Keratinocyte (primary cell): Measurements from ENCODE around the gene DNAJC24. TPM values are rescaled to one million over a fixed set of nuclear protein-coding genes. Genes with fewer than 3 reads are reported as not detected.

Experiments
- DNase-seq: peaks from one replicate; pipeline ENCODE4 v3.0.0-alpha.2; 2011; ENCODE audit warnings: low read depth, missing footprints, low spot score
- FAIRE-seq: peaks from 2 replicates; lab custom pipeline; 2011; peaks lifted over from hg19 to GRCh38; lab: Jason Lieb, UNC
- H2AFZ ChIP-seq: 2 replicates; pipeline ENCODE4 v1.6.0; 2012; ENCODE audit warnings: low read length, control low read depth, inconsistent platforms; ENCODE audit not compliant: control insufficient read depth
- H3K27ac ChIP-seq: 2 replicates; pipeline ENCODE4 v1.5.1; 2011; ENCODE audit warnings: low read length; ENCODE audit not compliant: control insufficient read depth, insufficient read depth
- H3K27me3 ChIP-seq: 3 replicates; pipeline ENCODE4 v1.6.0; 2011; ENCODE audit warnings: low read length; ENCODE audit not compliant: control insufficient read depth, insufficient read depth; ENCODE audit errors: extremely low read depth
- H3K36me3 ChIP-seq, 2 experiments: 2 replicates in 1 of 2; 3 replicates in 1 of 2; pipeline ENCODE4 v1.5.1; 2011; ENCODE audit warnings: low read length in 2 of 2, mild to moderate bottlenecking in 1 of 2; ENCODE audit not compliant: control insufficient read depth in 2 of 2, insufficient read depth in 2 of 2; ENCODE audit errors: extremely low read depth in 1 of 2
- H3K4me1 ChIP-seq: 3 replicates; pipeline ENCODE4 v1.5.1; 2011; ENCODE audit warnings: low read length; ENCODE audit not compliant: control insufficient read depth, insufficient read depth; ENCODE audit errors: extremely low read depth
- H3K4me2 ChIP-seq: 3 replicates; pipeline ENCODE4 v1.6.0; 2011; ENCODE audit warnings: low read depth, low read length; ENCODE audit not compliant: control insufficient read depth, insufficient read depth; ENCODE audit errors: extremely low read depth
- H3K4me3 ChIP-seq, 3 experiments: fragments of 200-600 bp in 1 of 3; sonication (generic) in 1 of 3; 2 replicates in 2 of 3; 3 replicates in 1 of 3; pipeline ENCODE4 v1.5.1; 2011 to 2016; ENCODE audit warnings: low read length in 3 of 3, mild to moderate bottlenecking in 3 of 3, control low read depth in 2 of 3, inconsistent platforms in 1 of 3, low read depth in 1 of 3, mixed read lengths in 1 of 3, mixed run types in 1 of 3, moderate library complexity in 1 of 3; ENCODE audit not compliant: control insufficient read depth in 2 of 3, insufficient read depth in 2 of 3; ENCODE audit errors: extremely low read depth in 1 of 3
- H3K79me2 ChIP-seq: 2 replicates; pipeline ENCODE4 v1.6.0; 2012; ENCODE audit warnings: low read length; ENCODE audit not compliant: control insufficient read depth, insufficient read depth
- H3K9ac ChIP-seq: 3 replicates; pipeline ENCODE4 v1.6.0; 2011; ENCODE audit warnings: low read length; ENCODE audit not compliant: control insufficient read depth, insufficient read depth; ENCODE audit errors: extremely low read depth
- H3K9me1 ChIP-seq: 3 replicates; pipeline ENCODE4 v1.6.0; 2011; ENCODE audit warnings: low read length; ENCODE audit not compliant: control insufficient read depth, insufficient read depth; ENCODE audit errors: extremely low read depth
- H3K9me3 ChIP-seq: 2 replicates; pipeline ENCODE4 v1.5.1; 2012; ENCODE audit warnings: low read depth, low read length; ENCODE audit not compliant: control insufficient read depth
- H4K20me1 ChIP-seq: 3 replicates; pipeline ENCODE4 v1.6.0; 2011; ENCODE audit warnings: low read length; ENCODE audit not compliant: control insufficient read depth, insufficient read depth; ENCODE audit errors: extremely low read depth
- CTCF ChIP-seq, 3 experiments: IDR thresholded peaks in 1 of 3; conservative IDR thresholded peaks in 1 of 3; optimal IDR thresholded peaks in 1 of 3; 2 replicates in 2 of 3; 3 replicates in 1 of 3; pipeline versions ENCODE3 to v1.5.1; 2011; ENCODE audit warnings: low read length in 3 of 3, mild to moderate bottlenecking in 3 of 3, moderate library complexity in 2 of 3, control low read depth in 1 of 3, inconsistent platforms in 1 of 3; ENCODE audit not compliant: insufficient read depth in 2 of 3; ENCODE audit errors: extremely low read depth in 1 of 3
- EZH2 ChIP-seq: IDR thresholded peaks from one replicate; pipeline ENCODE4 v1.6.1; 2012; ENCODE audit warnings: inconsistent platforms, mild to moderate bottlenecking, low read length, moderate library complexity
- dilution Hi-C: fragments of 300-500 bp; cut with MboI; formaldehyde crosslinking; loops from one replicate; pipeline ENCODE4 v1.7.0; 2020; ENCODE audit warnings: low sequenced_read_pairs; ENCODE audit not compliant: extremely low pct_ligation_motif_present
- polyA plus RNA-seq, 5 experiments: library from polyadenylated mRNA; depleted of rRNA in 3 of 5; stranded (reverse) in 3 of 5; stranded (forward) in 1 of 5; unstranded in 1 of 5; fragments of >200 nt; gene quantifications; 1 replicate in 1 of 5; 2 replicates in 3 of 5; 3 replicates in 1 of 5; pipeline versions ENCODE4 v1.2.1 to v1.2.3, GENCODE V29; 2011 to 2012; ENCODE audit warnings: missing spikeins in 2 of 5, low read depth in 1 of 5, low replicate concordance in 1 of 5

The DNAJC24 gene
- polyA plus RNA-seq, 1 donor (not counting 4 experiments of a cell fraction or from before 2014, with no cell fraction given): 30.3 TPM

- Histone ChIP-seq H3K4me1 (no peaks in the 10 kb centered on the region), H3K4me3 (no peak overlapping the region), H3K9me1 (no peaks in the 10 kb centered on the region), H3K27ac (no peak overlapping the region), H3K36me3 (no peaks in the 10 kb centered on the region), H3K27me3 (no peaks in the 10 kb centered on the region), H4K20me1 (peaks cover 3% of the 10 kb centered on the region), H3K9me3 (no peaks in the 10 kb centered on the region), H3K4me2 (no peak overlapping the region), H3K79me2 (no peaks in the 10 kb centered on the region), H3K9ac (no peak overlapping the region), H2AFZ (no peak overlapping the region)
- no peak for TF ChIP-seq EZH2
- TF ChIP-seq CTCF (optimal IDR thresholded peaks at IDR 0.05 in 1 of 3, IDR thresholded peaks at IDR 0.05 in 1 of 3, conservative IDR thresholded peaks at IDR 0.05 in 1 of 3; ENCODE audit: extremely low read depth in 1 of 3, insufficient read depth in 2 of 3, low read length in 3 of 3): no peak
- dilution Hi-C loops: no loop called here
- FAIRE-seq (no peak), DNase-seq (no peak)
Observed at GRCh38 chr11:31474083-31474482, 104.4 kb downstream of the DNAJC24 start.

DNA sequence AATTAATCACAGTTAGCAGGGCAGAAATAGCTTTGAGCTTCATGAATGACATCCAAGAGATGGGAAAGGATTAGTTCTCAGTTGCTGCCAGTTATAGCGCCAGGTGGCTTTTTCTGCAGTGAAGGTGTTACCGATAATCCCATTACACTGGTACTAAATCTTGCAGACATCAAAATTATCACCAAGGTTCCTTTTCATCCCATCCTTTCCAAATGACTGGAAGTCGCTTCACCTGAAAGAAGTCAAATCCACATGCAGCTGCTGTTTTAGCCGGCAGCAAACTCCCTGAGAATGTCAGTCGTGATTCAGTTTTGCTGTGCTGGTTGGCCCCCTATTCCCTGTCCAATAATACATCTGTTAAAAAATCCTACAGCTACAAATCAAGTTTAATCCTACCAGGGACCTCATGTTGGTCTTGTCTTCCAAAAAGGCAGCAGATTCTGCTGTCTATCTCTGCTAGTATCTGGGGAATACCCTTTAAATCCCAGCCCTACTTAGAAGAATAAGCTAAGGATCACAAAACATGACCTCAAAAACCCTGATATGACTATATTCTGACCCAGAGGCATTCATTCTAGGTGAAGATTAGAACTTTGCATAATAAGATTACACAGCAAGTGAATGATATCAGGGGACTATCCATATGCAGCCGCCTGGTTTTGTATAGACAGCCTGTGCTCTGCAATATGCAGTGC is 108.0 kb downstream of the DNAJC24 start:
- no peak for FAIRE-seq
- Histone ChIP-seq H4K20me1 (peaks cover 3% of the 10 kb centered on the region), H3K4me1 (no peaks in the 10 kb centered on the region), H3K4me3 (no peak overlapping the region), H2AFZ (no peak overlapping the region), H3K9ac (no peak overlapping the region), H3K27ac (no peak overlapping the region), H3K27me3 (no peaks in the 10 kb centered on the region), H3K4me2 (no peak overlapping the region), H3K9me3 (no peaks in the 10 kb centered on the region), H3K79me2 (peaks cover 2% of the 10 kb centered on the region), H3K9me1 (no peaks in the 10 kb centered on the region), H3K36me3 (no peaks in the 10 kb centered on the region)
- dilution Hi-C loops: no loop called here
- DNase-seq: no peak
- TF ChIP-seq EZH2 (no peak), CTCF (optimal IDR thresholded peaks at IDR 0.05 in 1 of 3, IDR thresholded peaks at IDR 0.05 in 1 of 3, conservative IDR thresholded peaks at IDR 0.05 in 1 of 3; ENCODE audit: extremely low read depth in 1 of 3, insufficient read depth in 2 of 3, low read length in 3 of 3) (no peak)
